HepG2 (cell line): ENCODE data around the gene MAN1B1. TPM values are rescaled to one million over a fixed set of nuclear protein-coding genes. Genes with fewer than 3 reads are reported as not detected.

Experiments used
- KDM6A ChIP-seq: IDR thresholded peaks from 2 replicates; pipeline ENCODE4 v1.6.1; 2016; ENCODE audit warnings: low read depth
- PITX1 ChIP-seq: sonication (generic); formaldehyde crosslinking; IDR thresholded peaks from 2 replicates; pipeline ENCODE4 v1.5.1; 2020; ENCODE audit warnings: mild to moderate bottlenecking, missing genetic modification reagents
- TAF15 ChIP-seq: fragments of 200-400 bp; formaldehyde crosslinking; IDR thresholded peaks from one replicate; pipeline ENCODE4 v1.6.1; 2018; ENCODE audit warnings: mild to moderate bottlenecking, low read depth, low read length; ENCODE audit not compliant: poor library complexity, severe bottlenecking
- YEATS2 ChIP-seq: sonication (generic); formaldehyde crosslinking; IDR thresholded peaks from 2 replicates; pipeline ENCODE4 v1.4.0; 2020; ENCODE audit warnings: missing genetic modification reagents, borderline replicate concordance
- ZBTB7A ChIP-seq: sonication (generic); formaldehyde crosslinking; IDR thresholded peaks from 2 replicates; pipeline ENCODE4 v1.8.0; 2022; ENCODE audit warnings: mild to moderate bottlenecking, missing genetic modification reagents
- ZBTB7B ChIP-seq: sonication (generic); formaldehyde crosslinking; IDR thresholded peaks from 2 replicates; pipeline ENCODE4 v1.4.0; 2020; ENCODE audit warnings: missing genetic modification reagents
- ZFX ChIP-seq: sonication (generic); formaldehyde crosslinking; IDR thresholded peaks from 2 replicates; pipeline ENCODE4 v1.4.0; 2020; ENCODE audit warnings: mild to moderate bottlenecking, low read depth, missing genetic modification reagents, moderate library complexity
- ZNF775 ChIP-seq: sonication (generic); formaldehyde crosslinking; IDR thresholded peaks from 2 replicates; pipeline ENCODE4 v1.4.0; 2020; ENCODE audit warnings: missing genetic modification reagents, mild to moderate bottlenecking, moderate library complexity, borderline replicate concordance
- ZNF878 ChIP-seq: sonication (generic); formaldehyde crosslinking; IDR thresholded peaks from 2 replicates; pipeline ENCODE4 v1.8.1; 2023; ENCODE audit warnings: mild to moderate bottlenecking, missing genetic modification reagents, moderate library complexity
- ZSCAN22 ChIP-seq: sonication (generic); formaldehyde crosslinking; IDR thresholded peaks from 2 replicates; pipeline ENCODE4 v1.4.0; 2020; ENCODE audit warnings: mild to moderate bottlenecking, missing genetic modification reagents
- polyA plus RNA-seq, 8 experiments: library from polyadenylated mRNA; depleted of rRNA in 3 of 8; stranded (reverse) in 7 of 8; unstranded in 1 of 8; fragments of >200 nt; fragmentation: Illumina TruSeq in 4 of 8; extraction: Trizol in 4 of 8; gene quantifications; 2 replicates each; pipeline versions ENCODE4 v1.2.1 to v1.2.3, GENCODE V29; 2011 to 2016; ENCODE audit warnings: low read depth in 4 of 8, missing spikeins in 1 of 8, mixed read lengths in 1 of 8; ENCODE audit not compliant: insufficient read depth in 1 of 8
- total RNA-seq, 5 experiments: library from RNA; depleted of rRNA; stranded (reverse); fragments of >200 nt; fragmentation: Illumina TruSeq; extraction: Trizol; gene quantifications; 2 replicates each; pipeline ENCODE4 v1.2.3, GENCODE V29; 2016; ENCODE audit warnings: low read depth in 1 of 5
- TF ChIP-seq, protein P1 (sequence below): IDR thresholded peaks from 2 replicates; pipeline ENCODE4 v1.6.1; 2016; ENCODE audit warnings: low read depth, missing genetic modification reagents, missing compliant biosample characterization
- TF ChIP-seq, protein P2 (sequence below): sonication (generic); formaldehyde crosslinking; IDR thresholded peaks from 2 replicates; pipeline ENCODE4 v1.4.0; 2020; ENCODE audit warnings: missing genetic modification reagents, borderline replicate concordance
- TF ChIP-seq, protein P3 (sequence below): sonication (generic); formaldehyde crosslinking; IDR thresholded peaks from 2 replicates; pipeline ENCODE4 v1.8.1; 2022; ENCODE audit warnings: low read depth, mild to moderate bottlenecking, missing genetic modification reagents
- TF ChIP-seq, protein P4 (sequence below): IDR thresholded peaks from 2 replicates; pipeline ENCODE4 v1.6.1; 2012; ENCODE audit warnings: inconsistent platforms
- TF ChIP-seq, protein P5 (sequence below), 2 experiments: sonication (generic) in 1 of 2; formaldehyde crosslinking in 1 of 2; IDR thresholded peaks; 2 replicates each; pipeline versions ENCODE4 v1.5.1 to v1.6.1; 2011 to 2020; ENCODE audit warnings: borderline replicate concordance in 1 of 2, low read depth in 1 of 2, low read length in 1 of 2, mild to moderate bottlenecking in 1 of 2, missing genetic modification reagents in 1 of 2, moderate library complexity in 1 of 2

MAN1B1 gene
- total and polyA plus RNA-seq, 2 of the 13 experiments (the other 11 are each of a cell fraction or from before 2014, with no cell fraction given), result 48.9 to 59.5 TPM

DNA sequence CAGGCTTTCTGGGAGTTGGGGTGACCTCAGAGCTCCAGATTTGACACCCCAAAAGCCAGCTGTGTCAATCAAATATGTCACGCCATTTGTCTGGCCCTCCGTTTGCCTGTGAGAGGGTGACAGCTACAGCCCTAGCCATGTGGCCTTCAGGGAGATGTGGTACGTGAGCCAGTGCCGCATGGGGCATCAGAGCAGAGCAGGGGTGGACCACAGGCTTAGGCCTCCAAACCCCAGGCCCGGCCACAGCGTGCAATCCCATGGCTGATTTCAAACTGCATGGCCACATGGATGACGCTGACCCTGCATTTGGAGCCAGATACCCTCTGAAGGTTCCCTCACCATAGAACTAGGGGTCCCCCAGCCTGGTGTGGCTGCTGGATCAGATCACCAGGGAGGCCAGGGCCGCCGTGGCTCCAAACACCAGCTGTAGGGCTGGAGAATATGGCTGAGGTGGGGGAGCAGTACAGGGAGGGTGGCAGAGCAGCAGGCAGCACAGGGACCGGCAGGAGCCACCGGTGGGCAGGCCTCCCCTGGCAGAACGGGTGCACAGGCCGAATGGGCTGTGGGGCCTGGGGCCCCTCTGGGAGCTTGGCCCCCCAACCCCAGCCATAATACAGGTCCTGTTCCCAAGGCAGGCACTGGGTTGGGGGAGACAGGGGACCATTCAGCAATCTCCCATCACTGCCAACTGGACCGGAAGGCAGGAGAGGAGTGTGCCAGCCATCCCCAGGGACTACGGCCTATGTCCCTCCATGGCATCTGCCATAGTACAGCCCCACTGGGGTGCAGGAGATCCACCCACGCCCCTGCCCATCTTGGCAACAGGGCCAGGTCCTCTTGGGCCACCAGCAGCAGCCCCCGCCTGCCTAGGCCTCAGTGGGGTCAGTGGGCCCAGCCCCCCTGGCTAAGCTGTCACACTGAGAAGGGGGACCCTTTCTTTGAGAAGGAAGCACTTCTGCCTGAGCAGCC is 18.0 kb upstream of the MAN1B1 start (continued):
- TF ChIP-seq, protein P1, sequence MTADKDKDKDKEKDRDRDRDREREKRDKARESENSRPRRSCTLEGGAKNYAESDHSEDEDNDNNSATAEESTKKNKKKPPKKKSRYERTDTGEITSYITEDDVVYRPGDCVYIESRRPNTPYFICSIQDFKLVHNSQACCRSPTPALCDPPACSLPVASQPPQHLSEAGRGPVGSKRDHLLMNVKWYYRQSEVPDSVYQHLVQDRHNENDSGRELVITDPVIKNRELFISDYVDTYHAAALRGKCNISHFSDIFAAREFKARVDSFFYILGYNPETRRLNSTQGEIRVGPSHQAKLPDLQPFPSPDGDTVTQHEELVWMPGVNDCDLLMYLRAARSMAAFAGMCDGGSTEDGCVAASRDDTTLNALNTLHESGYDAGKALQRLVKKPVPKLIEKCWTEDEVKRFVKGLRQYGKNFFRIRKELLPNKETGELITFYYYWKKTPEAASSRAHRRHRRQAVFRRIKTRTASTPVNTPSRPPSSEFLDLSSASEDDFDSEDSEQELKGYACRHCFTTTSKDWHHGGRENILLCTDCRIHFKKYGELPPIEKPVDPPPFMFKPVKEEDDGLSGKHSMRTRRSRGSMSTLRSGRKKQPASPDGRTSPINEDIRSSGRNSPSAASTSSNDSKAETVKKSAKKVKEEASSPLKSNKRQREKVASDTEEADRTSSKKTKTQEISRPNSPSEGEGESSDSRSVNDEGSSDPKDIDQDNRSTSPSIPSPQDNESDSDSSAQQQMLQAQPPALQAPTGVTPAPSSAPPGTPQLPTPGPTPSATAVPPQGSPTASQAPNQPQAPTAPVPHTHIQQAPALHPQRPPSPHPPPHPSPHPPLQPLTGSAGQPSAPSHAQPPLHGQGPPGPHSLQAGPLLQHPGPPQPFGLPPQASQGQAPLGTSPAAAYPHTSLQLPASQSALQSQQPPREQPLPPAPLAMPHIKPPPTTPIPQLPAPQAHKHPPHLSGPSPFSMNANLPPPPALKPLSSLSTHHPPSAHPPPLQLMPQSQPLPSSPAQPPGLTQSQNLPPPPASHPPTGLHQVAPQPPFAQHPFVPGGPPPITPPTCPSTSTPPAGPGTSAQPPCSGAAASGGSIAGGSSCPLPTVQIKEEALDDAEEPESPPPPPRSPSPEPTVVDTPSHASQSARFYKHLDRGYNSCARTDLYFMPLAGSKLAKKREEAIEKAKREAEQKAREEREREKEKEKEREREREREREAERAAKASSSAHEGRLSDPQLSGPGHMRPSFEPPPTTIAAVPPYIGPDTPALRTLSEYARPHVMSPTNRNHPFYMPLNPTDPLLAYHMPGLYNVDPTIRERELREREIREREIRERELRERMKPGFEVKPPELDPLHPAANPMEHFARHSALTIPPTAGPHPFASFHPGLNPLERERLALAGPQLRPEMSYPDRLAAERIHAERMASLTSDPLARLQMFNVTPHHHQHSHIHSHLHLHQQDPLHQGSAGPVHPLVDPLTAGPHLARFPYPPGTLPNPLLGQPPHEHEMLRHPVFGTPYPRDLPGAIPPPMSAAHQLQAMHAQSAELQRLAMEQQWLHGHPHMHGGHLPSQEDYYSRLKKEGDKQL, result no peak
- TF ChIP-seq, protein P2, sequence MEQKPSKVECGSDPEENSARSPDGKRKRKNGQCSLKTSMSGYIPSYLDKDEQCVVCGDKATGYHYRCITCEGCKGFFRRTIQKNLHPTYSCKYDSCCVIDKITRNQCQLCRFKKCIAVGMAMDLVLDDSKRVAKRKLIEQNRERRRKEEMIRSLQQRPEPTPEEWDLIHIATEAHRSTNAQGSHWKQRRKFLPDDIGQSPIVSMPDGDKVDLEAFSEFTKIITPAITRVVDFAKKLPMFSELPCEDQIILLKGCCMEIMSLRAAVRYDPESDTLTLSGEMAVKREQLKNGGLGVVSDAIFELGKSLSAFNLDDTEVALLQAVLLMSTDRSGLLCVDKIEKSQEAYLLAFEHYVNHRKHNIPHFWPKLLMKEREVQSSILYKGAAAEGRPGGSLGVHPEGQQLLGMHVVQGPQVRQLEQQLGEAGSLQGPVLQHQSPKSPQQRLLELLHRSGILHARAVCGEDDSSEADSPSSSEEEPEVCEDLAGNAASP, result no peak
- TF ChIP-seq ZFX, result peak; percentile 13
- TF ChIP-seq TAF15, result no peak
- TF ChIP-seq, protein P3, sequence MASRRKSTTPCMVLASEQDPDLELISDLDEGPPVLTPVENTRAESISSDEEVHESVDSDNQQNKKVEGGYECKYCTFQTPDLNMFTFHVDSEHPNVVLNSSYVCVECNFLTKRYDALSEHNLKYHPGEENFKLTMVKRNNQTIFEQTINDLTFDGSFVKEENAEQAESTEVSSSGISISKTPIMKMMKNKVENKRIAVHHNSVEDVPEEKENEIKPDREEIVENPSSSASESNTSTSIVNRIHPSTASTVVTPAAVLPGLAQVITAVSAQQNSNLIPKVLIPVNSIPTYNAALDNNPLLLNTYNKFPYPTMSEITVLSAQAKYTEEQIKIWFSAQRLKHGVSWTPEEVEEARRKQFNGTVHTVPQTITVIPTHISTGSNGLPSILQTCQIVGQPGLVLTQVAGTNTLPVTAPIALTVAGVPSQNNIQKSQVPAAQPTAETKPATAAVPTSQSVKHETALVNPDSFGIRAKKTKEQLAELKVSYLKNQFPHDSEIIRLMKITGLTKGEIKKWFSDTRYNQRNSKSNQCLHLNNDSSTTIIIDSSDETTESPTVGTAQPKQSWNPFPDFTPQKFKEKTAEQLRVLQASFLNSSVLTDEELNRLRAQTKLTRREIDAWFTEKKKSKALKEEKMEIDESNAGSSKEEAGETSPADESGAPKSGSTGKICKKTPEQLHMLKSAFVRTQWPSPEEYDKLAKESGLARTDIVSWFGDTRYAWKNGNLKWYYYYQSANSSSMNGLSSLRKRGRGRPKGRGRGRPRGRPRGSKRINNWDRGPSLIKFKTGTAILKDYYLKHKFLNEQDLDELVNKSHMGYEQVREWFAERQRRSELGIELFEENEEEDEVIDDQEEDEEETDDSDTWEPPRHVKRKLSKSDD (CRISPR knock-in tag), result no peak
- no peak for TF ChIP-seq KDM6A (CRISPR knock-in tag)
- no peak for TF ChIP-seq ZNF775 (CRISPR knock-in tag)
- peak; percentile 65; the same call in 1 of the 2 replicates for TF ChIP-seq ZBTB7A (CRISPR knock-in tag)
- TF ChIP-seq, protein P4, sequence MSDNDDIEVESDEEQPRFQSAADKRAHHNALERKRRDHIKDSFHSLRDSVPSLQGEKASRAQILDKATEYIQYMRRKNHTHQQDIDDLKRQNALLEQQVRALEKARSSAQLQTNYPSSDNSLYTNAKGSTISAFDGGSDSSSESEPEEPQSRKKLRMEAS, result peak; percentile 42; the same call in 1 of the 2 replicates
- 0 out of 2 replicates have a peak, but pooled peaks have one; percentile 12 for TF ChIP-seq ZBTB7B
- TF ChIP-seq, protein P5, sequence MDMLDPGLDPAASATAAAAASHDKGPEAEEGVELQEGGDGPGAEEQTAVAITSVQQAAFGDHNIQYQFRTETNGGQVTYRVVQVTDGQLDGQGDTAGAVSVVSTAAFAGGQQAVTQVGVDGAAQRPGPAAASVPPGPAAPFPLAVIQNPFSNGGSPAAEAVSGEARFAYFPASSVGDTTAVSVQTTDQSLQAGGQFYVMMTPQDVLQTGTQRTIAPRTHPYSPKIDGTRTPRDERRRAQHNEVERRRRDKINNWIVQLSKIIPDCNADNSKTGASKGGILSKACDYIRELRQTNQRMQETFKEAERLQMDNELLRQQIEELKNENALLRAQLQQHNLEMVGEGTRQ (IDR thresholded peaks at IDR 0.05; ENCODE audit: low read depth, low read length), result no peak
- TF ChIP-seq, protein P5 (CRISPR knock-in tag; IDR thresholded peaks at IDR 0.05; ENCODE audit: borderline replicate concordance), result no peak
- peak; percentile 18; the same call in 1 of the 2 replicates for TF ChIP-seq PITX1 (CRISPR knock-in tag)
- TF ChIP-seq ZSCAN22 (CRISPR knock-in tag), result no peak
- TF ChIP-seq YEATS2 (CRISPR knock-in tag), result no peak
- TF ChIP-seq ZNF878 (CRISPR knock-in tag), result no peak
